Thymus (tissue), 11 donors: ENCODE data around the gene GCC2. TPM values are rescaled to one million over a fixed set of nuclear protein-coding genes. Genes with fewer than 3 reads are reported as not detected.

Source experiments
- DNase-seq, 9 donors: peaks; one replicate each; pipeline ENCODE4 v3.0.0-alpha.2; 2013; ENCODE audit warnings: low spot score in 9 of 9, low read depth in 6 of 9, missing footprints in 1 of 9
- H3K27ac ChIP-seq, 2 donors: one replicate each; pipeline ENCODE4 v1.5.1; 2013; ENCODE audit warnings: control low read depth in 1 of 2, low read depth in 1 of 2, low read length in 1 of 2, mild to moderate bottlenecking in 1 of 2, moderate library complexity in 1 of 2
- H3K27me3 ChIP-seq, 2 donors: one replicate each; pipeline ENCODE4 v1.5.1; 2013; ENCODE audit warnings: low read length in 1 of 2; ENCODE audit not compliant: control insufficient read depth in 2 of 2, insufficient read depth in 1 of 2
- H3K36me3 ChIP-seq, 2 donors: one replicate each; pipeline ENCODE4 v1.5.1; 2013; ENCODE audit warnings: low read length in 1 of 2, mild to moderate bottlenecking in 1 of 2, moderate library complexity in 1 of 2; ENCODE audit not compliant: control insufficient read depth in 2 of 2, insufficient read depth in 2 of 2
- H3K4me1 ChIP-seq, 2 donors: one replicate each; pipeline ENCODE4 v1.5.1; 2013; ENCODE audit warnings: low read length in 2 of 2; ENCODE audit not compliant: control insufficient read depth in 2 of 2, insufficient read depth in 2 of 2
- H3K4me3 ChIP-seq, 2 donors: one replicate each; pipeline ENCODE4 v1.5.1; 2013; ENCODE audit warnings: low read length in 2 of 2, control low read depth in 1 of 2, mild to moderate bottlenecking in 1 of 2
- H3K9me3 ChIP-seq, 2 donors: one replicate each; pipeline ENCODE4 v1.5.1; 2013; ENCODE audit warnings: low read length in 1 of 2, mild to moderate bottlenecking in 1 of 2; ENCODE audit not compliant: control insufficient read depth in 2 of 2, insufficient read depth in 1 of 2
- WGBS: extraction: QIAGEN DNeasy Blood & Tissue Kit; methylation state at CpG from one replicate; pipeline ENCODE4 v1.1.7; 2013; 5-methylcytosine and 5-hydroxymethylcytosine counted together
- polyA plus RNA-seq: library from polyadenylated mRNA; stranded (reverse); fragments of 200-250 nt; gene quantifications from one replicate; pipeline ENCODE4 v1.2.3, GENCODE V29; 2013
- total RNA-seq: library from RNA; stranded (reverse); fragments of 120-200 nt; gene quantifications from one replicate; pipeline ENCODE4 v1.2.4, GENCODE V29; 2013
- donor health status: healthy.

GCC2 gene
- total and polyA plus RNA-seq, 2 donors: 20.7 to 31.9 TPM

DNA sequence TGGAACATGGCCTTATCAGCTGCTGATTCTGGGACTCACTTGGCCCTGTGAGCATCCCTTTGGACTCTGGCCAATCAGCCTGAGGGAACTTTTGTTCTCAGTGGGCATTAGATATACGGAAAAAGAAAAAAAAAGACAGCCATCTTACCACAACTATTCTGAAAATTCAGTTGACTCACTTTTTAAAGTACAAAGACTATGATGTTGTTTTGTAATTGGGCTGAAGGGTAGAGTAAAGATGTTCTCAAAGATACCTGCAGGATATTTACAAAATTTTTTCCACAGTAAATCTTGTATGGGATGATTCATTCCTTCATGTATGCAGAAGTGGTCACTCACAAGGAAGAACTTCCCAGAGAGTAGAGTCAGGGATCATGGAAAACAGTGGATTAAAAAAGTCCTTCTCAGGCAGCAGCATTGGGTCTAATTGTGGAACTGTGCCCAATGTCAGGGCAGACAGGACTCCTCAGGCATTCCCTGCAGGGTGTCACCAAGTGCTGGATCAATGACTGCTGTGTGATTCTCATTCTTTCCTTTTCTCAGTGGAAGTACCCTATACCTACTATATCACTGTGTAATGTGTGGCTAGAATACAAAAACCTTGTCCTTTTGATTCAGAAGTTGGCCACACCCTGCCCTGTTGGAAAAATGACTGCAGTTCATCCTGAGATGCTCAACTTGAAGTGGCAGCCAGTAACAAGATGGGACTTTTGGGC lies 35.9 kb upstream of the GCC2 start:
- no peaks in the 10 kb centered on the region for H3K36me3 ChIP-seq
- H3K9me3 ChIP-seq: no peaks in the 10 kb centered on the region
- 96% methylated on average over 1 of the region's 1 CpG for WGBS
- H3K27ac ChIP-seq: no peak overlapping the region
- H3K4me1 ChIP-seq: no peaks in the 10 kb centered on the region
- no peak for DNase-seq
- no peaks in the 10 kb centered on the region for H3K27me3 ChIP-seq
- no peak overlapping the region for H3K4me3 ChIP-seq

DNA sequence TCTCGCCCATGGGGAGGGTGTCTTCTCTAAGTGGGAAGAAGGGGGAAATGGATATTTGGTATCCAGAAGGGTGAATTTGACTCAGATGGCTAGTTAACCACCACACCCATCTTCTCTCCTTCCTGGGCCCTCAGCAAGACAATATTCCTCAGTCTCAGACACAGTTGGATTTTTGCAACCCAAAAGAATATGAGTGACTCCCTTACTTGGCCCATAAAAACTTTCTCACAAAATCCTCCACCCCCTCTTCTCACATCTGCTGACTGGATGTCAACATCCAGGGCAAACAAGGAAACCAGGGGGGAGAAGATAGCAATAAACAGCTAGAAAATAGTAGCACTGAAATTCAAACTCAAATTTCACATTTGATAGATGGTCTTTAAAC lies 35.3 kb upstream of the GCC2 start:
- no peaks in the 10 kb centered on the region for H3K9me3 ChIP-seq
- H3K27me3 ChIP-seq: no peaks in the 10 kb centered on the region
- no peak overlapping the region for H3K27ac ChIP-seq
- WGBS: 98% methylated on average over 1 of the region's 1 CpG
- DNase-seq: no peak
- H3K36me3 ChIP-seq: no peaks in the 10 kb centered on the region
- no peak overlapping the region for H3K4me3 ChIP-seq
- H3K4me1 ChIP-seq: no peaks in the 10 kb centered on the region

DNA sequence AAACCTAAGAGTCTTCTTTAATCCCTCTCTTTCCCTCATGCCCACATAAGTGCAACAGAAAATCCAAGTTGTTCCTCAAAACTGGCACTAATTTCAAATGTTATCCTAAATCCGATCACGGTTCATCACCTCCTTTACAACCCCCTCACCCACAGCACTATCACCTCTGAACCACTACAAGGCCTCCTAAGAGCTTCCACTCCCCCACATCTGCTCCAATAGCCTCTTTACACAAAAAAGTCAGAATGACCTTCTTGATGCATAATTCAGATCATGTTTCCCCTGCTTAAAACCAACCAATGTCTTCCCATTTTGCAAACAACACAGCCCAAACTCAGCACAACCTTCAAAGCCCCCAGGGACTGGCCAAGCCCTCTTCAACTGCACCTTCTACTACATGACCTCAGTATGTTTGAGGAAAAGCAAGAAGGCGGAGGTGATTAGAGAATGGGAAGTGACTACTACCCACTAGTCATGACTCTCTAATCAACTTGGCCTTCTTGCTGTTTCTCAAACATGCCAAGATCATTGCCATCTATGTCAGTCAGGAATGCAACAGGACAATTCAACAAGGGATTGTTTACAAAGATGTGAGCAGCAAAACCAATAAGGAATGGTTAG lies 34.6 kb upstream of the GCC2 start:
- H3K27ac ChIP-seq: no peak overlapping the region
- WGBS: 97% methylated on average over 3 of the region's 3 CpGs

DNA sequence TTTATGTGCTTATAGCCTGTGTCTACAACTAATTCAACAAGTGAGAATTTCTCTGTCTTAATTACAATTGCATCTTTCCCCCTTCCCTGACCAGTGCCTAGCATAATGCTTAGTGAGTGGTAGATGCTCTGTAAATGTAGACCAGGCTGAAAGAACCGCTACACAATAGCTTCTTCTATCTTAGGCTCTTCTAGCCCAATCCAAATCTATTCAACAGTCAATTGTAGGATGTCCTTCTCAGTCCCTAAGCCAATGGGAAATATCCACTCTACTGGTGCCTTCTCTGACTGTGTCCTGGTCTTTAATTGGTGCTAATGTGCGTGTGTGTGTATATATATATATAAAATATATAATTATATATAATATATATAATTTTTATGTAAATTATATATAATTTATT lies 34.1 kb upstream of the GCC2 start:
- DNase-seq: peak in 1 of 9 donors; percentile 4
- WGBS: 97% methylated on average over 2 of the region's 2 CpGs
- H3K27me3 ChIP-seq: no peaks in the 10 kb centered on the region

More for the DNA sequence above, 34.6 kb upstream of the GCC2 start:
- no peak overlapping the region for H3K4me3 ChIP-seq
- H3K27me3 ChIP-seq: no peaks in the 10 kb centered on the region
- no peaks in the 10 kb centered on the region for H3K36me3 ChIP-seq
- no peaks in the 10 kb centered on the region for H3K4me1 ChIP-seq
- DNase-seq: no peak
- H3K9me3 ChIP-seq: no peaks in the 10 kb centered on the region

GRCh38 chr2:108417254-108417653 lies 31.8 kb upstream of the GCC2 start:
- no peak overlapping the region for H3K4me3 ChIP-seq
- DNase-seq: no peak
- no peaks in the 10 kb centered on the region for H3K36me3 ChIP-seq
- no peaks in the 10 kb centered on the region for H3K27me3 ChIP-seq
- H3K27ac ChIP-seq: no peak overlapping the region
- H3K4me1 ChIP-seq: no peaks in the 10 kb centered on the region
- no peaks in the 10 kb centered on the region for H3K9me3 ChIP-seq
- WGBS: 96% methylated on average over 2 of the region's 2 CpGs

More for the DNA sequence above, 34.1 kb upstream of the GCC2 start:
- H3K4me3 ChIP-seq: no peak overlapping the region
- no peaks in the 10 kb centered on the region for H3K4me1 ChIP-seq
- no peaks in the 10 kb centered on the region for H3K9me3 ChIP-seq
- H3K27ac ChIP-seq: no peak overlapping the region
- H3K36me3 ChIP-seq: no peaks in the 10 kb centered on the region

DNA sequence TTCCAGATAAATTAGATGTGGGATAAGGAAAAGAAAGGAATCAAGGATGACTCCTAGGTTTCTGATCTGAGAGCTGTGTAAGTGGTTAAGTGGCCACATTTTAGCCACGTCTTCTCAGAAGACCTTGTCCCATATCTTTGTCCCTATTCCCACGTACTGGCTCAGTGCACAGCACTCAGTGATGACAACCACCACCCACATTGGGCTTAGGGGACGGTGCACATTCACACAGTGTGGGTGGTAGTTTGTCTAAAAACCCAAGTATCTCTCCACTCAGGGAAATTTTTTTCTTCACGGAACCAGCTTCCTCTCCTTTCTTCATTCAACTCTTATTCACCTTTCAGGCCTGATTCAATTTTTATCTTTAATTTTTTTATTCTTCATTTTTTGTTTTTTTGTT lies 30.6 kb upstream of the GCC2 start:
- no peak for DNase-seq
- Histone ChIP-seq H3K4me1 (no peaks in the 10 kb centered on the region), H3K4me3 (no peak overlapping the region), H3K36me3 (no peaks in the 10 kb centered on the region), H3K27ac (no peak overlapping the region), H3K27me3 (no peaks in the 10 kb centered on the region), H3K9me3 (no peaks in the 10 kb centered on the region)
- WGBS: 96% methylated on average over 4 of the region's 4 CpGs

DNA sequence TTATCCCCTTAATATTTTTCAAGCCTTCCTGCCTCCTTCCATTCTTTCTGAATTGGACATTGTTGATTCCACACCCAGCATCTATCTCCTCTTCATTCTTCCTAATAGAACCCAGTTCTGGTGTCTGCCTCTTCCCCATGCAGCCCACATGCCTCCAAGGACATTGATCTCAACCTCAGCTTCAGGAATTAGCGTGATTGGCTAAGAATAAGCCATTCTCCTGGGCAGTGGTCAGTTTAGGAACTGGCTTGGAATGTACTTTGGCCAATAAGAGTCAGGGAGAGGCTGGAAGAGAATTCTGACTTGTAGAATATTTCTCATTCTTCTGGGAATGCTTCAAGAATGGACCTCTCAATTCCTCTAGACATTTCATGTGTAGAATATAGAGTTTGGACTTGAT lies 25.9 kb upstream of the GCC2 start:
- H3K36me3 ChIP-seq: no peaks in the 10 kb centered on the region
- no peaks in the 10 kb centered on the region for H3K4me1 ChIP-seq
- no peak overlapping the region for H3K27ac ChIP-seq
- 94% methylated on average over 1 of the region's 1 CpG for WGBS
- no peaks in the 10 kb centered on the region for H3K9me3 ChIP-seq
- H3K4me3 ChIP-seq: no peak overlapping the region
- no peak for DNase-seq
- no peaks in the 10 kb centered on the region for H3K27me3 ChIP-seq

DNA sequence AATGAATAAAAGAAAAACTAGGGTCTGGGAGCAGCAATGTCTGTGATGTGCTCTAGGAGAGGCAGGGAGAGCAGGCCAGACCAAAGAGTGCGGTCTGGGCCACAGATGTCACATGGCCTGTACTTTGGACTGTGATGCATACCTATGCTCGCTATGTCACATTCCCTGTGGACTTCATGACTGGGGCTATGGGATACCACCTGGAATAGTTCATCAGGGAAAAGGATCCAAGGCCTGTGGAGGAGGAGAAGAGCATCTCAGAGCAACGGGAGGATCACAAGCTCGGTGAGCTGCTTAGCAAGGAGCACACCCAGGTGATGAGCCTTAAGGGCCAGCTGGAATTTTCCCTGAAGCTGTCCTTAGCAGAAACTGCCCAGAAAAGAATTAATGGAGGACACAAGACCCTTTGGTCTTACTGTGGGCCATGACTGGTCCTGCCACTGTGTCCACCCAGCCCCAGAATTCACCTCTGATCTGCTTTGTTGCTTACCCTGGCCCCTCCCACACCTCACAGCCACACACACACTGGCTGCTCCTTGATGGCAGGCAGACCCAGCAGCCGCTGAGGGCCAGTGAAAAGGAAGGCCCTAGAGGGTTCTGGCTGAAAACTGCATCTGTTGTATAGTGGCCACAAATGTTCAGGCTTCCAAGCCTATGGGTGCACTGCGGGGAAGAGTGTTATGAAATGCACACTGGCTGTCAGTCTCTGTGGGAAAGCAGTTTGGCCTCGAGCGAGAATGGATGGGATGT lies 25.3 kb upstream of the GCC2 start:
- DNase-seq: no peak
- H3K4me1 ChIP-seq: no peaks in the 10 kb centered on the region
- no peaks in the 10 kb centered on the region for H3K9me3 ChIP-seq

GRCh38 chr2:108428286-108429009 lies 20.6 kb upstream of the GCC2 start:
- 93% methylated on average over 2 of the region's 2 CpGs for WGBS
- H3K9me3 ChIP-seq: no peaks in the 10 kb centered on the region
- no peaks in the 10 kb centered on the region for H3K4me1 ChIP-seq
- H3K36me3 ChIP-seq: no peaks in the 10 kb centered on the region
- H3K4me3 ChIP-seq: no peak overlapping the region
- DNase-seq: no peak
- H3K27ac ChIP-seq: no peak overlapping the region
- no peaks in the 10 kb centered on the region for H3K27me3 ChIP-seq

More for the DNA sequence above, 25.3 kb upstream of the GCC2 start:
- no peaks in the 10 kb centered on the region for H3K36me3 ChIP-seq
- no peak overlapping the region for H3K4me3 ChIP-seq
- H3K27ac ChIP-seq: no peak overlapping the region
- no peaks in the 10 kb centered on the region for H3K27me3 ChIP-seq
- WGBS: 96% methylated on average over 8 of the region's 8 CpGs
